Stimulated activated CD4-positive, alpha-beta T cell treated with anti-CD3 and anti-CD28 coated beads, Interleukin-12 subunit alpha, Interleukin-12 subunit beta, amount 100 ng/mL, for 24 hours (primary cell): ENCODE measurements around the gene WDR49.
"Not testable (repeated sequence)": the region's sequence is repeated elsewhere in the genome, so short reads cannot be mapped to it uniquely, and the experiment has no call there.

Experiments
- DNase-seq, 2 experiments: peaks; one replicate each; pipeline ENCODE4 v3.0.0-alpha.2; 2020; ENCODE audit warnings: low read depth in 2 of 2

The WDR49 gene

DNA sequence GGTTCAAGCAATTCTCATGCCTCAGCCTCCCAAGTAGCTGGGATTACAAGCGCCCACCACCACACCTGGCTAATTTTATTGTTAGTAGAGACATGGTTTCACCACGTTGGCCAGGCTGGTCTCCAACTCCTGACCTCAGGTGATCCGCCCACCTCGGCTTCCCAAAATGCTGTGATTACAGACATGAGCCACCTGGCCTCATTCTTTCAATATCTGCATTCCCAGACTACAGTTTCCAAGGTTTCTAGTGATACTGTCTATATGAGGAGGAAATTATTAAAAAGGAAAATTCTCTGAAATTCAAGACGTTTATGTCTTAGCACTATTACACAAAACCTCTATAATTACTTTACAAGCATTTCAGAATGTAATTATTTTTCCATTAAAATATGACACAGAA lies 39.5 kb downstream of the WDR49 start:
- DNase-seq: not testable (repeated sequence)

DNA sequence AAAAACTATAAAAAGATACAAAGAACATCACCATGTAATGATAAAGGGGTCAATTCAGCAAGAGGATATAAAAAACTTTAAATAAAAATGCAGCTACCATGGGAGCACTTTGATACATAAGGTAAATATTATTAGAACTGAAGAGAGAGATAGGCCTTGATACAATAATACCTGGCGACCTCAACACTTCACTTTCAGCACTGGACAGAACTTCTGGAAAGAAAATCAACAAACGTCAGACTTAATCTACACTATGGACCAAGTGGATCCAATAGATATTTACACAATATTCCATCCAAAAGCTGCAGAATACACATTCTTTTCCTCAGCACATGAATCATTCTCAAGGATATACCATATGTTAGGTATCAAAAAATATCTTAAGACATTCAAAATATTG lies 42.0 kb downstream of the WDR49 start:
- no peak for DNase-seq

DNA sequence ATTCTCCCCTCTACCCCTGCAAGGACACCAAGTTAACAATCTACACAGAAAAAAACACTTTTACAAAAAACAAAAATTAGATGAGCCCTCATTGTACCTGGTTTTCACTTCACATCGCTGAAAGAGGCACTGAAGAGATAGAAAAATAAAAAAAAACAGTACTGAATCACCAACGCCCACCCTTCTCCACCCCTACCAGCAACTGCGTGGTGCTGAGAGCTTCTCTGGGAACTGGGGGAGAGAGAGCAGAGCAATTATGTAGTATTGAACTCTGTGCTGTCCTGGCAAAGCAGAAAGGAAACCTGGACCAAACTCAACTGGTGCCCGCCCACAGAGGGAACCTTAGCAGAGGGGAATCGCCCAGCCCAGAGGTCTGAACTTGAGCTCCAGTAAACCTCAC lies 44.6 kb downstream of the WDR49 start:
- no peak for DNase-seq

DNA sequence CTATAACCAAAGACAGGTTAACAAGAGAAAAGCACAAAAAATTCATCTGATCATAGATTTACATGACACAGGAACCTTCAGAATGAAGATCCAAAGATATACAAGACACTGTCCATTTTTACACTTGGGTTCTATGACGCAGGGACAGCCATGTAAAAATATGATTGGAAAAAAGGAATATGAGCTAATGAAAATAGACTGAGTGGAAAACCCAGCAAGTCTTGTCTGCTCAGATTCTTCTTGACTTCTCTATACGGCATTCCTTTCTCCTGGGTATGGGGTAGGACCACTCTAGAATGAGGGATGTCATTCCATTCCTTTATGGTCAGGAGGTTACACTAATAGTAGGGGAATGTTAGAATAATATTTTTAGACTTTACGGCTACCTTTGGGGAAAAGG lies 46.9 kb downstream of the WDR49 start:
- DNase-seq: no peak

DNA sequence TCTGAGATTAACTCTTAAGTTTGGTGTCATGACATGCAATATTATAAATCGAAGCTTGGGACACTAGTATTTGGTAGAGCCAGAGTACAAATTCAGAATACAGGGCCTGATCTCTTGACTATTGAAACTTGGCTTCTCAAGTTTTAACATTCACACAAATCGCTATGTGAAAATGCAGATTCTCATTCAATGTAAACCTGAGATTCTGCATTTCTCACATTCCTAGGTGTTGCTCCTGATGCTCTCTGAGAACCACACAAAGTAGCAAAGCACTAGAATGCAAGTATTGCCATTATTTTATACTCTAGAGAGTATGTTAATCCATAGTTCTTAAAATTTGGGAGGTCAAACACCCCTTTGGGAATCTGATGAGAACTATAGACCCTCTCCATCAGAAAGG lies 47.9 kb downstream of the WDR49 start:
- DNase-seq: no peak

DNA sequence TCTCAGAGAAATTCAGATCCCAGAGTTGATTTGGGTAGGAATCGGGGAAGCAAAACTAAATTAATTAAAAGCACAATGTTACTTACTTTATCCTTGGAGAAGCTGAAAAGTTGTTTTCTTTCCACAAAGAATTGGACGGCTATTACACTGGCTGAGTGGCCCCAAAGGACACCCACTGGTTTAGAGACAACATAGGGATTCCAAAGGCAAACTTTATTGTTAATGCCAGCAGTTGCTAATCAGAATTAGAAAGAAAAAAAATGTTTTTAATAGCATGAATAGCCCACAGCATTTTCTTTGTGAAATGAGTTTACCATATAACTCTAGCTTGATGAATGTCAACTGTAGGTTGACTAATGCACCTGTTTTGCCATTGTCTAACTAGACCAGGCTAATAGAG lies 51.7 kb downstream of the WDR49 start:
- DNase-seq: no peak

DNA sequence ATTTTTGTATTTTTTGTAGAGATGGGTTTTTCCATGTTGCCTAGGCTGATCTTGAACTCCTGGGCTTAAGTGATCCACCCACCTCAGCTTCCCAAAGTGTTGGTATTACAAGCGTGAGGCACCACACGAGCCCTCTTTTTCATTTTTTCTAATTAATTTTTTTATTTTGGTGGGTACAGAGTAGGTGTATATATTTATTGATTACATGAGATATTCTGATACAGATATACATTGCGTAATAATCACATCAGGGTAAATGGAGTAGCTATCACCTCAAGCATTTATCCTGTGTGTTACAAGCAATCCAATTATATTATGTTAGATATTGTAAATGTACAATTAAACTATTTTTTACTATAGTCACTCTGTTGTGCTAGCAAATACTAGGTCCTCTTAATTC lies 66.1 kb downstream of the WDR49 start:
- no peak for DNase-seq

DNA sequence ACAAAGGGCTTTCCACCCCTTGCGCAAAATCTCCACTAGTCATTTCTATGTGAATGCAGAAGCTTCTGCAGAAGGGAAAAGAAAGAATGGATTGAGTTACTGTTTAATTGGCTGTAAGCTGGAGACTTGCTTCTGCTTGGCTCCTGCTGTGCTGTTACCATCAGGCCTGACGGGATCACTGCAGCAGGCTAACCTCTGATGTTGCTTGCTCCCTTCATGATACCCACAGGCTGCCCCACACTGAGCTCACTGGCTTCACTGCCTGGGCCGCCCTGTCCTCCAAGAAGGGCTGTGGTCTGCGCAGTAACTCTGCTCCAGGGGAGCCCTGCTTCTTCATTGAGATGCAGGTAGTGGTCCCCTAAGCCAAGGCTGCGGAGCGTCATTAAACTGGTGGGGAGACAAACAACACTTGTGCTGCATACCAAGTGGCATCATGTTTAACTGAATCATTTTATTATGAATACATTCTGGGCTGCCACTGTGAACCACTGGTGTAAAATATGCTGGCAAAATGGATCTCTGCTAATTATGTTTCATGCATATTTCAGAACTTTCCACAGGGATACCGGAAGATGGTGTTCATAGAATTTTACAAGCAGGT lies 78.6 kb downstream of the WDR49 start:
- no peak for DNase-seq

DNA sequence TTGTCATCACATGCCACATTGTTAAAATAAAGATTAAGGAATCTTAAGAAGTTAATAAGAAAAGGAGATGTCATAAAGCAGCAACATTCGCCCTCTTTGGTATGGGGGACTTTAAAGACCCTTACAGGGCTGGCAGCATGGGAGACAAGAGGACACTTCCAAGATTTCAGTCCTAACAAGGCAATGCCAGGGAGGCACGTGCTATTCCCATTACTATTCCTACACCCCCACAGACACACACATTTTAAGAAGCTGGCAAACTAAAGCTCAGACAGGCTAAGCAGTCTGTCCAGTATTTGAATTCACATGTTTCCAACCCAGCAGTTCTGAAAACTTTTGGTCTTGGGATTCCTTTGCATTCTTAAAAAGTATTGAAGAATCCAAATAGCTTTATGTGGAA lies 80.8 kb downstream of the WDR49 start:
- DNase-seq: no peak

DNA sequence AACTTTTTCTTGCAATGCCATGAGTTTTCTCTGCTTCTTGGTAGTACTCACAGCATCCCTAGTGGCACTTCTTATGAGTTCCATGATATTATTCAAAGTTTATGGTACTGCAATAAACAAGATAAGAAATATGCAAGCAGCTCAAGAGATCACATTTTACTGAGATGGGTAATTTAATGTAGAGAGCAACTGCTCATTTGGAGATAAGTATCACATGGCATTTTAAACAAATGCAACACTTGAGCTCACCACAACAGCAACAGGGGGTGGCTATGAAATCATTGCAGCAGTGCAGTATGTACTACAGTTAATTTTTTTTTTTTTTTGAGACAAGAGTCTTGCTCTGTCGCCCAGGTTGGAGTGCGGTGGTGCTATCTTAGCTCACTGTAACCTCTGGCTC lies 85.1 kb downstream of the WDR49 start:
- no peak for DNase-seq

DNA sequence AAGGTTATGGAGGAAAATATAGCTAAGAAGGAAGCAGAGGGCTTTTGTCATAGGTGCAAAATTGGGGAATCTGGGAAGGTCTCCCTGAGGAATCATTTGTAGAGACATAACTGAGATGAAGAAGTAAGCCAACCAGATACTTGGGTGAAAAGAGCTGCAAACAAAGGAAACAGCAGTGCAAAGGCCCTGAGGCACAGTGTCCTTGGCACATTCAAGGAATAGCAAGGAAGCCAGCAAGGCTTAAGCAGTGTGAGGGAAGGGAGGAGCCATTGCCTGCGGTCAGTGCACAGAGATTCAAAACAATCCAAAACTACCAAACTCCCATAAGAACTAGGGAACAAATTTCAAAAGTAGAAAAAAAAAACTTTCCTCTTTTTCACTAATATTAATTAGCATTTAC lies 88.3 kb downstream of the WDR49 start:
- no peak for DNase-seq

DNA sequence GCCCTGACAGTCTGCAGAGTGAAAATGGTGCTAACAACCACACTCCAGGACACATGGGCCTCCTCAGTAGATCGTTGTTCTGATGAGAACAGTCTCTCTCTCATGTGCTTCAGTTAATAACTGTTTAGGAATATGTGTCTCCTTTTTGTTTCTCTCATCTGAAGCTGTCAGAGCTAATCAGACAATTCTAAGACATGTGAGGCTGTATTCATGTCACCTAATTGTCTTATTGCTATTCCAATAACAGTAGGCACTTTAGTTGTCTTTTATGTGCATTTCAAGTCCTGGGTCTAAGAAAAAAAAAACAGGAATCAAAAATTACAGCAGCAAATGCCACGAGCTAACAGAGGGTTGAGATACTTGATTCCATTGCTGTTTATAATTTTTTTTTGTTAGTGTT lies 89.1 kb downstream of the WDR49 start:
- DNase-seq: no peak

DNA sequence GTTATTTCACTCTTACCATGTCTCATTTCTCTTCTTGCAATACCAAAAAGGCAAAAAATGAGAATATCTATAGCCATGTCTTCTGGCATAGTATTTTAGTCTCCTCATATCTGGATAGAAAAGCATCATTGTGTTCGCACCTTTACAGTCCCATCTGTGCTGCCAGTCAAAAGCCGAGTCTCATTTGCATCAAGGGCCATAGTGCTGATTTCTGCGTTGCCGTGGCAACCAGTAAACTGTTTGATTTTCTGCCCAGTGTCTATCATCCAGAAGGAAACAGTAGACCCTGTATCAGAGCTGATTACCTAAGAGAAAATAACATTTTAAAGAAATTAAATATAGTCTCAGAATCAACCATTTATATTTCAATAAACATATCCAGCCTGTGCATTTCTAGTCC lies 93.8 kb downstream of the WDR49 start:
- no peak for DNase-seq

DNA sequence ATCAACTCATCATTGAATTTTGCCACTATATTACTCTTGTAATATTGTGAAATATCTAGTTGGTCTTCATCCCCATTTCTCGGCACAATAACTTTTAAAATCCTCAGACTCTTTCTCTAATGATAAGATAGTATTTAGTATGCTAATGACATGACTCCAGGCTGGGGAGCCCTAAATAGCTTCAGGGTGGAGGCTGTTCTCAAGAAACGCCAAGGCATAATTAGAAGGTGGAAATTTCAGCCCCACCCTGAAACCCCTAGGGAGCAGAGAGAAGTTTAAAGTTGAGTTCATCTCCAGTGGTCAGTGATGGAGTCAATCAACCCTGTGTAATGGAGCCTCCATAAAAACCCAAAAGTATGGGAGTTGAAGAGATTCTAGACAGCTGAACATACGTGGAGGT lies 98.8 kb downstream of the WDR49 start:
- no peak for DNase-seq

DNA sequence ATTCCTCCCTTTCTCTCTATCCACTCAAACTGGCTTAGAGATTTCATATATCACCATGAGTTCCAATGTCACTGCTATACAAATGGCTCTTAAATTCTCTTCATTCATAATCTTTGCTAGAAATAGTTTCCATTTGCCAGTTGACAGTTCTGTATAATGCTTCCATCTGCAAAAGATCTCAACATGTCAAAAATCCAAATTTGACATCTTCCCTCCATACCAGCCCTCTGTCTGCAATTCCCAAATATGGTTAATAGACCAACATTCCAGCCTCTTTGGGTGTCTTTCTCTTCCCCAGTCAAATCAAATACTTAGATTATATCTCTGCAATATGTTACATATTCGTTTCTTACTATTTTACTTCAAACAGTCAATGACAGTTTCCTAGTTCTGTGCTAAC lies 115.7 kb downstream of the WDR49 start:
- no peak for DNase-seq

DNA sequence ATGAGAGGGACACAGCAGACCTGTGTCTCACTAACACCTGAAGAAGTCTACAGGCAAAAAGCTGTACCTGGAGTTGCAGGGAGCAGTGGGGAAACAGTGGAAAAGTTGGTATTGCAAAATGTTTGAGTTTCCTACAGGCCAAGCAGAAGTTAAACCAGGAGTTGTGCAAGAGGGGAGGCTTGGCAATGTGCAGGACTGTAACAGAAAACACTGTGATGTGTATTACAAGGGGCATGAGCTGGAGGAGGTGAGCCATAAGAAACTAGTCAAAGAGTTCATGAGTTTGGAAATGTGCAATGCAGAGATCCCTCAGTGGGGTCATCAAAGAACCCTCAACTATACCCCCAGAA lies 132.8 kb downstream of the WDR49 start:
- DNase-seq: no peak

DNA sequence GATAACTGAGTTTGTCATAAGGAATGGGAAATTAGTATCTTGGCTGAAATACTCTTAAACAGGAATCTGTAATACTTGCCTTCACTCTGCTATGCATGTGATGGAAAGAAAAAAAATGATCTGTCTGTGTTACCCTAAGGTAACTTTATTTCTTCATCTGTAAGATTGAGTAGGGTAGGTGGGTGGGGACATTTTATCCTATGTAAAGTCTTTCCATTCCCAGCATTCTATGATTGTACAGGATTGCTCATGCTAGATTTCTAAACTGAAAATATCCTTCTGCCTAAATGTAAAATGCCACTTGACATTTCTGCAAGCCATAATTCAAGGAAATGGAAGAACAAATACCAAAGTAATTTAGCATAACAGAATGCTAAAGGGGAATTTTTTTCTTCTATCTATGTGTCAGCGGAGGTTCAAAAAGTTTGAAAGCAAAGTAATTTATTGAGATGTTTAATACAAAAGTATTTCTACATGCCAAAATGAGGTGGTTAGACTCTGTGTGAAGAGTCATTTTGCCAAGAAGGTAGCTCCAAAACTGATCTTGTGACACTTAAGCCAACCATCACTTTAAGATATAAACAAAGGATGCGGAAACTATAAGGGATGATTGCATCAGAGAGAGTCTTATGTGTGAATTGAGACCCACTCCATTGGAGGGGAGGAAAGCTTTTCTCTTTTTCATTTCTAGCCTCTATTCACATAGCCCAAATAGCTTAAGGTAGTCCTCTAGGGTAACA lies 133.3 kb downstream of the WDR49 start:
- DNase-seq: no peak

DNA sequence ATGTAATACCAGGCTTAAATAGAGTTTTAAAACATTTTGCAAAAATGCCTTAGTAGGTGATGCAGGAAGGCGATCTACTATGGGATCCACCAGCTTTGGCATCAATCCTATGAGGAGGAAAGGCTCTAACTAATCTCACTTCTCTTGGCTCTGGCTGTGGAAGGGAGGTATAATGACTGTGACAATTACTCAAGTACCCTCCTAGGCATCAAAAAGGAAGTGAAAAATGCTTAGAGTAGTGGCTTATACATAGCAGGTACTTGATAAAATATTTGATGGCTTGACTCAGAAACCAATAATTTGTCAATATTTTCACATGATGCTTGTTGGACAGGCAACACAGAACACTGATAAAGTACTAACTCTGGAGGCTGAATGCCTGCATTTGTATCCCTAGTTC lies 145.8 kb downstream of the WDR49 start:
- DNase-seq: no peak

DNA sequence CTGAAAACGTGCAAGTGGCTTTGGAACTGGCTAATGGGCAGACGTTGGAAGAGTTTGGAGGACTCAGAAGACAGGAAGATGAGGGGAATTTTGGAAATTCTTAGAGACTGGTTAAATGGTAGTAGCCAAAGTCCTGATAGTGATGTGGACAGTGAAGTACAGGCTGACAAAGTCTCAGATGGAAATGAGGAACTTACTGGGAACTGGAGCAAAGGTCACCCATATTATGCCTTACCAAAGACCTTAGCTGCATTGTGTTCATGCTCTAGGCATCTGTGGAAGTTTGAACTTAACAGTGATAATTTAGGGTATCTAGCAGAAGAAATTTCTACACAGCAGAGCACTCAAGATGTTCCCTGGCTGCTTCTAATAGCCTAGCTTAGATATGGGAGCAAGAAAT lies 151.3 kb downstream of the WDR49 start:
- no peak for DNase-seq

DNA sequence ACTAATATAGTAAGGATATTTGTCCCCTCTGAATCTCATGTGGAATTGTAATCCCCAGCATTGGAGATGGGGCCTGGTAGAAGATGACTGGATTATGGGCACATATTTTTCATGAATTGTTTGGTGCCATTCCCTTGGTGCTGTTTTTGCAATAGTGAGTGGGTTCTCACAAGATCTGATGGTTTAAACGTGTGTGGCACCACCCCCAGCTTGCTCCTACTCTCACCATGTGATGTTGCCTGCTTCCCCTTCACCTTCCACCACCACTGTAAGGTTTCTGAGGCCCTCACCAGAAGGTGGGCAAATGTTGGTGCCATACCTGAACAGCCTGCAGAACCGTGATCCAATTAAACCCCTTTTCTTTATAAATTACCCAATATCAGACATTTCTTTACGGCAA lies 151.8 kb downstream of the WDR49 start:
- no peak for DNase-seq

DNA sequence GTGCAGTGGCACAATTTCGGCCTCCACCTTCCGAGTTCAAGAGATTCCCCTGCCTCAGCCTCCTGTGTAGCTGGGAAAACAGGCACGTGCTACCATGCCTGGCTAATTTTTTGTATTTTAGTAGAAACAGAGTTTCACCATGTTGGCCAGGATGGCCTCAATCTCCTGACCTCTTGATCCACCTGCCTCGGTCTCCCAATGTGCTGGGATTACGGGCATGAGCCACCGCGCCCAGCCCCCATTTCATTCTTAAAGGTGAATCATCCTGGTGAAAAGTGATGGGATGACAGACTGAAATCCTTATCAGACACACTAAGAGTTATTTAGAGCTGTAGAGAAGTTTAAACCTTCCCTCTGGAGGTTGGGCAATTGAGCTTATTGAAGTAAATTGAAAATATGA lies 155.8 kb downstream of the WDR49 start:
- DNase-seq: no peak

DNA sequence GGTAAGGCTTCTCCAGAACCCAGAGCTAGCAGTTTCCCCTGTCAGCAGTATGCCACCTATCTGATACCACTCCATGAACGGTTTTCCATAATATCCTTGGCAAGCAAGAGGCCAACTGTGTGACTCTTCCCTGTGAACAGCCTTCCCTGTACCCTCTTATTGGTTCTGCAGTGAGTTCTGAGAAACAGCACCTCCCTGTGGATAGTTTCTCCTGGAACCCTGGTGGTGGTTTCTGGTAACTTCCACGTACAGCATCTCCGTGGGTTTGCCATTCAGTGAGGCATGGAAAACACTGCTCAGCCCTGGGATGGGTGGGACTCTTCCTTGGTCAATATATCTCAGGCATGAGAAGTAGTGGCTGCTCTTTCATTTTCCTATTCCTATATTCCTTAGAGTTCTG lies 160.5 kb downstream of the WDR49 start:
- no peak for DNase-seq

DNA sequence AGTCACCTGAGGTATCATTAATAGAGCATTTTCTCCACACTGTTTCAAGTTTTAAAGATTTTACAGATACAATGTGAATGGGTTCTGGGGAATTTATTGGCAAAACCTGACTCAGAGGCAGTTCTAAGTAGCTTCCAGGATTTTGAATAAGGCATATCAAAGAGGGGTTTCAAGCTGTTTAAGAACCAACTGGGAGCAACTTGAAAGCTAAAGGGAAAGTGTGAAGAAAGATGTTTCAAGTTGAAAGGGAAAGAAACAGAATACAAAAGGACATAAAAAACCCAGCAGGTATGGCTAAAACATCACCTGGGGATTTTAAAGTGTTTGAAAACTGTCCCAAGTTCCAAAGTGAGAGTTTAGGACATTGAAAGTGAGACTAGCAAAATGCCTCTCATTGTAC lies 162.1 kb downstream of the WDR49 start:
- no peak for DNase-seq

DNA sequence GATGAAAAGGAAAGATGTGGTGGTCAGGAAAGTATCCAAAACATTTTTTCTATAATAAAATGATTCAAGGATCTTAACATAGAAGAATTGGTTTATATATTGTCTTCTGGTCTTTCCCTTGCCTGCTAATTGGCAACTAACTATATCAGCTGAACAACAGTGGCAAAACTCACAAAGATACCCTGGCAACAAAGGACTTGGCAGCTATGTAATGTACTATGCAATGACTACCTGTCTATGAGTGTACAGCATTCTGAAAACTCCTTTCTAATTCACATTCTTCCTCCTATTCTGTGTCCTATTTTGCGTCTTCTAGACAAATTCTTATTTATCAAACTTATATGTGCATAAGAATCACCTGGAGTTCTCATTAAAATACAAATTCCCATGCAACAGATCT lies 164.2 kb downstream of the WDR49 start:
- DNase-seq: no peak
